Measurements from ENCODE around the gene SCN2B.

SCN2B gene

GRCh38 chr11:118129471-118130172 lies 46.8 kb downstream of the SCN2B start:
- DNase-seq, result no peak

GRCh38 chr11:118128721-118129470 lies 47.5 kb downstream of the SCN2B start:
- no peak for DNase-seq

- DNase-seq, result no peak
Observed at GRCh38 chr11:118128310-118128709, 48.1 kb downstream of the SCN2B start.

GRCh38 chr11:118126082-118126838 lies 50.2 kb downstream of the SCN2B start:
- DNase-seq, result no peak

- DNase-seq, result no peak
Observed at GRCh38 chr11:118124929-118125535, 51.4 kb downstream of the SCN2B start.

DNA sequence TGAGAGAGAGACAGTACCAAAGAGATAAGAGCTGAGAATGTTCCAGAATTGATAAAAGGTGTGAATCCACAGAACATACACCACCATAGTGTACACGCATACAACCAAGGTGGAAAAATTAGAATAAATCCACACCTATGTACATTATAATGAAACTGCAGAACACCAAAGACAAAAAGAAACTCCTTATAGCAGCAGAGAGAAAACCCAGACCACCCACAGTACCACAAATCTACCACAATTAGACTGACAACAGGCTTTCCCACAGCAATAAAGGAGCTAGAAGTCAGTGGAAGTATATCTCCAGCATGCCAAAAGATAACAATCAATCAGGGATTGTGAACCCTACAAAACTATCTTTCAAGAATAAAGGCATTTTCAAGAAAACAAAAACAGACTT lies 55.6 kb downstream of the SCN2B start:
- DNase-seq, result no peak

- DNase-seq, result peak in 1 of 2 donors; percentile 41
Observed at GRCh38 chr11:118117790-118118601, 58.4 kb downstream of the SCN2B start.

DNA sequence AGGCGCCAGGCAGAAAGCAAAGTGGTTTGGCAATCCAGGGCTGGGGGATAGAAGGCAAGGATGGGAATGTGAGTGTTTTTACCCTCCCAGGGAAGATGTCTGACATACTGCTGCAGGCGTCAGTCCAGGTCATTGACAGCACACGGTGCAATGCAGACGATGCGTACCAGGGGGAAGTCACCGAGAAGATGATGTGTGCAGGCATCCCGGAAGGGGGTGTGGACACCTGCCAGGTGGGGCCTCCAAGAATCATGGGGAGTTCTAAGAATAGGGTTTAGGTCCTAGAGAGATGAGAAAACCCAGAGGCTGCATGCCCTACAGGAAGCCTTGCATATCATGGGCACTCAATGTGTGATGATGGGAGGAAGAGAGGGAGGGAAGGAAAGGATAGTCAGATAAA lies 61.4 kb downstream of the SCN2B start:
- peak in 1 of 2 donors; percentile 38 for DNase-seq

DNA sequence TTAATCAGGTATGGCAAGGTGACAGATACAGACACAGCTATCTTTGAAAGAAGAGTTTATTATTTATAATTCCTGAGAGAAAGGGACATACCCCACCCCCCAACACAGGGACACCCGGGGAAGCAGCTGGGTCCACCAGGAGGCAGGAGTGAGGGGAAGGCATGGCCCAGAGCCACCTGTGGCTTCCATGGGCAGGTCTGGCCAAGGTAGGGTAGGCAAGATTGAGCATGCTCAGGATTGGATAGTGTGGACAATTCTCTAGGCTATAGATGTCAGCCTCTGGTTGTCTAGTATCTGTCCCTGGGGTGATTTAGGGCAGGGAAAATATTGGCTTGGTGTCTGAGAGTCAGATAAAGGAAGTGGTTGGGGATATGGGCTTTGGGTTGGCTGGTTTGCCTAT lies 62.2 kb downstream of the SCN2B start:
- no peak for DNase-seq

DNA sequence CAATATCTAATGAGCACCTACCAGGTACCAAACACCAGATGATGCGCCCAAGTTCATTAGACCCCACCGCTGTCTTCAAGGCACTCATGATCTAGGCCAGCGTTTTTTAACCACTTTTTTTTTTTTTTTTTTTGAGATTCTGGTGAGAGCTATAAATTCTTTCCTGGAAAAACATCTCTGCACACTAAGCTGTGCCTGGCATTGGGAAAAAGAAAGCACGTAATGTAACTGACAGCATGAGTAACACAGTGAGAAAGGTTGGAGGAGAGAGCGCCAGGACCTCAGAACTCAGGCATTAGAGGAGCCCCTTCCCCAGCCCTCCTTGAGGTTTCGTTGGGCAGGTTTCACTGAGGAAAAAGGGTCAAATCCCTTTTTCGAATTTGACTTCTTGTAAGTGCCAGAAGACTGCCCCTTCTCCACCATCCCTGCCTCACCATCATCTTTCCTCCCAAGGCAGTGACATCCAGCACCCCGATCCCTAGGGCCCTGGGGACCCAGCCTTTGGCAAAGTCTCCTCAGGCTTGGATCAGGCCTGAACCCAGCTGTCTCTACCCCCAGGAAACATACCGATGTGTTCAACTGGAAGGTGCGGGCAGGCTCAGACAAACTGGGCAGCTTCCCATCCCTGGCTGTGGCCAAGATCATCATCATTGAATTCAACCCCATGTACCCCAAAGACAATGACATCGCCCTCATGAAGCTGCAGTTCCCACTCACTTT lies 63.6 kb downstream of the SCN2B start:
- no peak for DNase-seq
